Thyroid gland (tissue), 4 donors: ENCODE data around the gene NXNL1.

Experiments
- CTCF ChIP-seq, 6 experiments: fragments of 200-600 bp in 3 of 6; fragments of 450-650 bp in 3 of 6; sonication (generic) in 3 of 6; IDR thresholded peaks; one replicate each; pipeline ENCODE4 v1.5.1; 2016 to 2019; ENCODE audit warnings: antibody characterized with exemption in 6 of 6, mild to moderate bottlenecking in 2 of 6, inconsistent platforms in 1 of 6, moderate library complexity in 1 of 6
- POLR2A ChIP-seq, 2 donors: fragments of 450-650 bp; IDR thresholded peaks; one replicate each; pipeline ENCODE4 v1.6.1; 2017; ENCODE audit warnings: antibody characterized with exemption in 2 of 2, mild to moderate bottlenecking in 2 of 2, moderate library complexity in 1 of 2

GRCh38 chr19:17415121-17415520 lies 45.6 kb downstream of the NXNL1 start:
- TF ChIP-seq CTCF (IDR thresholded peaks at IDR 0.05) (no peak), POLR2A (IDR thresholded peaks at IDR 0.05) (no peak)
